K562 (cell line): ENCODE results near the gene CALCOCO2. TPM values are rescaled to one million over a fixed set of nuclear protein-coding genes. Genes with fewer than 3 reads are reported as not detected.

Source experiments
- ATF6 ChIP-seq: sonication (generic); formaldehyde crosslinking; IDR thresholded peaks from 2 replicates; pipeline ENCODE4 v1.4.0; 2020; ENCODE audit warnings: mild to moderate bottlenecking, missing genetic modification reagents
- CBFA2T3 ChIP-seq: fragments of 450-650 bp; IDR thresholded peaks from 2 replicates; pipeline ENCODE4 v1.6.1; 2017
- CEBPB ChIP-seq: fragments of 450-650 bp; IDR thresholded peaks from 2 replicates; pipeline ENCODE4 v1.6.1; 2016; ENCODE audit warnings: missing genetic modification characterization, missing compliant biosample characterization
- EGR1 ChIP-seq: fragments of 450-650 bp; conservative IDR thresholded peaks from 2 replicates; pipeline ENCODE4 v1.6.1; 2017; ENCODE audit warnings: mild to moderate bottlenecking
- EP400 ChIP-seq: fragments of 450-650 bp; IDR thresholded peaks from 2 replicates; pipeline ENCODE4 v1.6.1; 2017; ENCODE audit warnings: antibody characterized with exemption, mild to moderate bottlenecking, moderate library complexity
- KDM5B ChIP-seq: fragments of 200-600 bp; sonication (generic); IDR thresholded peaks from 2 replicates; pipeline ENCODE4 v1.6.1; 2012; ENCODE audit warnings: low read depth, mild to moderate bottlenecking, moderate library complexity, low read length, control low read depth, inconsistent platforms; ENCODE audit not compliant: insufficient replicate concordance
- MTA3 ChIP-seq: fragments of 450-650 bp; formaldehyde crosslinking; IDR thresholded peaks from 2 replicates; pipeline ENCODE4 v1.6.1; 2017; ENCODE audit warnings: mild to moderate bottlenecking, borderline replicate concordance
- NKRF ChIP-seq: fragments of 450-650 bp; IDR thresholded peaks from 2 replicates; pipeline ENCODE4 v1.6.1; 2016; ENCODE audit warnings: borderline replicate concordance
- PKNOX1 ChIP-seq: fragments of 450-650 bp; IDR thresholded peaks from 2 replicates; pipeline ENCODE4 v1.6.1; 2016
- PML ChIP-seq: IDR thresholded peaks from 2 replicates; pipeline ENCODE4 v1.6.1; 2012; ENCODE audit warnings: low read length, inconsistent platforms
- PURB ChIP-seq: sonication (generic); formaldehyde crosslinking; IDR thresholded peaks from 2 replicates; pipeline ENCODE4 v1.9.0; 2021; ENCODE audit warnings: low read depth, mild to moderate bottlenecking, missing genetic modification reagents
- SAP30 ChIP-seq: fragments of 200-600 bp; sonication (generic); IDR thresholded peaks from 2 replicates; pipeline ENCODE4 v1.6.1; 2012; ENCODE audit warnings: borderline replicate concordance, low read depth, mild to moderate bottlenecking, moderate library complexity, low read length, control low read depth, inconsistent platforms; ENCODE audit not compliant: insufficient read depth, poor library complexity, severe bottlenecking
- SLC30A9 ChIP-seq: fragments of 250-450 bp; sonication (Bioruptor Pico); IDR thresholded peaks from 2 replicates; pipeline ENCODE4 v1.8.0; 2022; ENCODE audit warnings: mild to moderate bottlenecking, moderate library complexity
- SP2 ChIP-seq: IDR thresholded peaks from 2 replicates; pipeline ENCODE4 v1.6.1; 2011; ENCODE audit warnings: mild to moderate bottlenecking, low read depth, low read length, moderate library complexity; ENCODE audit not compliant: poor library complexity, severe bottlenecking; ENCODE audit errors: extremely low read depth
- SREBF1 ChIP-seq: fragments of 150-350 bp; IDR thresholded peaks from 2 replicates; pipeline ENCODE4 v1.6.1; 2014; ENCODE audit warnings: antibody characterized with exemption, low read depth, low read length, borderline replicate concordance
- TAF9B ChIP-seq: fragments of 450-650 bp; IDR thresholded peaks from 2 replicates; pipeline ENCODE4 v1.6.1; 2018; ENCODE audit warnings: mild to moderate bottlenecking; ENCODE audit not compliant: partially characterized antibody
- TBL1XR1 ChIP-seq, 2 experiments: IDR thresholded peaks; 2 replicates each; pipeline ENCODE4 v1.6.1; 2012; ENCODE audit warnings: improper control_type of control experiment in 2 of 2, low read length in 2 of 2, mild to moderate bottlenecking in 1 of 2
- ZNF143 ChIP-seq: sonication (generic); formaldehyde crosslinking; IDR thresholded peaks from 2 replicates; pipeline ENCODE4 v1.9.0; 2022; ENCODE audit warnings: mild to moderate bottlenecking, missing genetic modification reagents
- ZNF263 ChIP-seq: sonication (generic); formaldehyde crosslinking; IDR thresholded peaks from 2 replicates; pipeline ENCODE4 v1.8.0; 2022; ENCODE audit warnings: mild to moderate bottlenecking, missing genetic modification reagents, borderline replicate concordance
- ZNF316 ChIP-seq: fragments of 450-650 bp; IDR thresholded peaks from 2 replicates; pipeline ENCODE4 v1.6.1; 2016
- ZNF444 ChIP-seq: fragments of 250-450 bp; sonication (Bioruptor Pico); IDR thresholded peaks from 2 replicates; pipeline ENCODE4 v1.4.0; 2020; ENCODE audit warnings: mild to moderate bottlenecking, moderate library complexity
- ZNF511 ChIP-seq: sonication (generic); formaldehyde crosslinking; IDR thresholded peaks from 2 replicates; pipeline ENCODE4 v1.8.0; 2022; ENCODE audit warnings: mild to moderate bottlenecking, missing genetic modification reagents
- ZNF75A ChIP-seq: fragments of 450-650 bp; formaldehyde crosslinking; IDR thresholded peaks from 2 replicates; pipeline ENCODE4 v1.4.0; 2020; ENCODE audit warnings: mild to moderate bottlenecking
- polyA plus RNA-seq, 8 experiments: library from polyadenylated mRNA; depleted of rRNA in 4 of 8; stranded (reverse) in 5 of 8; unstranded in 3 of 8; fragments of >200 nt; fragmentation: Nextera tagmentation in 2 of 8; fragmentation: Illumina TruSeq in 1 of 8; extraction: Ambion mirVana in 2 of 8; extraction: Trizol in 1 of 8; gene quantifications; 2 replicates each; pipeline versions ENCODE4 v1.2.1 to v1.2.3, GENCODE V29; 2011 to 2014; ENCODE audit warnings: inconsistent platforms in 1 of 8, missing spikeins in 1 of 8
- total RNA-seq, 7 experiments: library from RNA; depleted of rRNA in 6 of 7; stranded (reverse); fragments of >200 nt in 6 of 7; fragmentation: Illumina TruSeq in 2 of 7; extraction: Trizol in 2 of 7; gene quantifications; 2 replicates each; pipeline versions ENCODE4 v1.2.1 to v1.2.3, GENCODE V29; 2011 to 2021; ENCODE audit warnings: low replicate concordance in 1 of 7

CALCOCO2 gene
- total and polyA plus RNA-seq, 9 of the 15 experiments (the other 6 are each of a cell fraction or from before 2014, with no cell fraction given), result 24.1 to 87.3 (median 67.5) TPM

- peak; percentile 18; the same call in 1 of the 2 replicates for TF ChIP-seq ZNF511
- no peak for TF ChIP-seq ZNF75A (CRISPR knock-in tag)
- peak; percentile 11; the same call in 1 of the 2 replicates for TF ChIP-seq PML
- 0 out of 2 replicates have a peak, but pooled peaks have one; percentile 35 for TF ChIP-seq ATF6 (CRISPR knock-in tag)
- no peak for TF ChIP-seq CBFA2T3
- TF ChIP-seq EP400, result peak; percentile 79; the same call in 1 of the 2 replicates
- TF ChIP-seq PURB (CRISPR knock-in tag), result no peak
- TF ChIP-seq EGR1, result no peak
- TF ChIP-seq SREBF1, result no peak
- TF ChIP-seq ZNF444 (CRISPR knock-in tag), result no peak
- TF ChIP-seq PKNOX1, result no peak
- TF ChIP-seq KDM5B, result peak; percentile 0
- TF ChIP-seq MTA3, result no peak; the same call in 1 of the 2 replicates
- TF ChIP-seq SP2, result no peak
- TF ChIP-seq TAF9B, result peak; percentile 45
- TF ChIP-seq CEBPB (tag), result peak; percentile 69
- peak; percentile 67 for TF ChIP-seq ZNF263
- no peak for TF ChIP-seq SLC30A9
- TF ChIP-seq TBL1XR1 (IDR thresholded peaks at IDR 0.05; ENCODE audit: low read length in 2 of 2), result no peak
- peak; percentile 11 for TF ChIP-seq SAP30
- peak; percentile 53; the same call in 1 of the 2 replicates for TF ChIP-seq NKRF
- TF ChIP-seq ZNF316, result peak; percentile 7; the same call in 1 of the 2 replicates
- TF ChIP-seq ZNF143 (CRISPR knock-in tag), result no peak
These were observed 62.3 kb downstream of the CALCOCO2 start (continued) for GRCh38 chr17:48892940-48893645.
